GM21381 (cell line): ENCODE data around the gene MPP1.

Experiments used
- ATAC-seq: cut with Tn5 transposase; IDR thresholded peaks from one replicate; pipeline ENCODE4 v1.9.1; 2021; ENCODE audit warnings: mild to moderate bottlenecking, moderate library complexity; ENCODE audit not compliant: unreplicated experiment

Gene MPP1

GRCh38 chrX:154732421-154733065 is 72.7 kb downstream of the MPP1 start:
- no peak for ATAC-seq

GRCh38 chrX:154731881-154732280 is 73.4 kb downstream of the MPP1 start:
- no peak for ATAC-seq

GRCh38 chrX:154731184-154731583 is 74.1 kb downstream of the MPP1 start:
- ATAC-seq = no peak

GRCh38 chrX:154730253-154730891 is 74.9 kb downstream of the MPP1 start:
- no peak for ATAC-seq

- no peak for ATAC-seq
Measured at GRCh38 chrX:154729439-154729838, 75.8 kb downstream of the MPP1 start.
